ENCODE measurements around the gene MAFB. TPM values are rescaled to one million over a fixed set of nuclear protein-coding genes. Genes with fewer than 3 reads are reported as not detected.

Gene MAFB
- total RNA-seq, 4 donors from 2014 or later = 4.6 to 21.5 (median 16.9) TPM

DNA sequence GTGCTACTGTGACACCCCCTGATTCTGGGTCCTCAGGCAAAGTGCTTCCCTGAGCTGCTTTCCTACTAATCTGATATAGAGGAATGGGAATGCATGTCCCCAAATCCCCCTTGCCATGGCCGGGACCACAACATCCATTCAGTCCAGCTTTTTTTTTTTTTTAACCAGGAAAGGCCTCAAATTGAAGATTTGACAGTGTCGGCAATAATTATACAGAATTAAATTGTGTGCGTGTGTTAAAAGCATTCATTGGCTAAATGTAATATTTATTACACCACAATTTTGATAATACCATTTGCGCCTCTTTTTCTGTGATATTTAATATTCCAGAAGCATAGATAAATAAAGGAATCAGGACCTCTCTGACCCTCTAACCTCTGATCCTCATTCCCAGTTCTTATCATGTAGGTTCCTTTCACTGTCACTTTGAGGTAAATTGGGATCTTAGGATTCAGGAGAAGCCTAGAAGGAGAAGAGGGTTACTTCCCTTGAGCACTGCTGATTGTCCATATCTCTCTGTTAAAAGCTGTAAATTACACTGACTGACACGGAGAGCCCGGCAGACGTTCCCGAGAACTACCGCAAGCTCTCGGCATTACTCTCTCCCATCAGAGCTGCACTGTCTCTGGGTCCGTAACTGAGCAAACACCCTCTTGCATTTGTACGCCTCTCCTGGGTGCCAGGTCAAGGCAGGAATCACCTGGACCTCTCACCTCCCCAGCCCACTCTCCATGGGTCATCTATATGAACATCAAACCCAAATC is 29.4 kb upstream of the MAFB start:
- no peaks in the 10 kb centered on the region for H3K9me3 ChIP-seq
- H3K27ac ChIP-seq = no peak overlapping the region
- no peak for TF ChIP-seq POLR2A (IDR thresholded peaks at IDR 0.05)
- TF ChIP-seq, protein P1, sequence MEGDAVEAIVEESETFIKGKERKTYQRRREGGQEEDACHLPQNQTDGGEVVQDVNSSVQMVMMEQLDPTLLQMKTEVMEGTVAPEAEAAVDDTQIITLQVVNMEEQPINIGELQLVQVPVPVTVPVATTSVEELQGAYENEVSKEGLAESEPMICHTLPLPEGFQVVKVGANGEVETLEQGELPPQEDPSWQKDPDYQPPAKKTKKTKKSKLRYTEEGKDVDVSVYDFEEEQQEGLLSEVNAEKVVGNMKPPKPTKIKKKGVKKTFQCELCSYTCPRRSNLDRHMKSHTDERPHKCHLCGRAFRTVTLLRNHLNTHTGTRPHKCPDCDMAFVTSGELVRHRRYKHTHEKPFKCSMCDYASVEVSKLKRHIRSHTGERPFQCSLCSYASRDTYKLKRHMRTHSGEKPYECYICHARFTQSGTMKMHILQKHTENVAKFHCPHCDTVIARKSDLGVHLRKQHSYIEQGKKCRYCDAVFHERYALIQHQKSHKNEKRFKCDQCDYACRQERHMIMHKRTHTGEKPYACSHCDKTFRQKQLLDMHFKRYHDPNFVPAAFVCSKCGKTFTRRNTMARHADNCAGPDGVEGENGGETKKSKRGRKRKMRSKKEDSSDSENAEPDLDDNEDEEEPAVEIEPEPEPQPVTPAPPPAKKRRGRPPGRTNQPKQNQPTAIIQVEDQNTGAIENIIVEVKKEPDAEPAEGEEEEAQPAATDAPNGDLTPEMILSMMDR (IDR thresholded peaks at IDR 0.05) = no peak
- H3K4me3 ChIP-seq = no peak overlapping the region
- no peak for DNase-seq
- H3K27me3 ChIP-seq = no peaks in the 10 kb centered on the region
- H3K36me3 ChIP-seq = no peaks in the 10 kb centered on the region
- H3K4me1 ChIP-seq = no peaks in the 10 kb centered on the region

DNA sequence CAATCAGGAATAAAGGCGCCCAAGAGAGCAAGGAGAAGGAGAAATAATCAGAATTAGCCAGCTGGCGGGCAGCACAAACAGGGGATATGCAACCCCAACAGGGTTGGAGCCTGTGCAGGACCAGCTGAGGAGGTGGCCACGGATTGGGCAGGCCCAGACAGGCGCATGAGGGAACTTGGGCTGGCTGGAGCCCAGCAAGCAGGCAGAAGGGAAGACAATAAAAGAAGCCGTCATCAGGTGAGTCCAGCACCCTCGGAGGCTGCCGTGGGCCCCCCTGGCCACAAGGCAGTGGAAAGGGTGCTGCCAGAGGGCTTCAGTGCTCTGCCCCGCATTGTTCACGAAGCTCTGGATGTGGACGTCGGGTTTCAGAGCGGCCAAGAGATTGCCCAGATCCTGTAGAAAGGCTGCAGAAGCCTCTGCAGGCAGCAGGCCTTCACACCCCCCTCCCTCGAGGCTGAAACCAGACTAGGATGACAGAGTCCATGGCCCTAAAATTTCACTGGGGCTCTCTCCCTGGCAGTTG is 28.4 kb upstream of the MAFB start:
- Histone ChIP-seq H3K27ac (no peak overlapping the region), H3K9me3 (no peaks in the 10 kb centered on the region), H3K36me3 (no peaks in the 10 kb centered on the region), H3K4me3 (no peak overlapping the region), H3K27me3 (no peaks in the 10 kb centered on the region), H3K4me1 (no peaks in the 10 kb centered on the region)
- TF ChIP-seq, protein P1 (IDR thresholded peaks at IDR 0.05) = no peak
- TF ChIP-seq POLR2A (IDR thresholded peaks at IDR 0.05) = no peak
- DNase-seq = no peak

DNA sequence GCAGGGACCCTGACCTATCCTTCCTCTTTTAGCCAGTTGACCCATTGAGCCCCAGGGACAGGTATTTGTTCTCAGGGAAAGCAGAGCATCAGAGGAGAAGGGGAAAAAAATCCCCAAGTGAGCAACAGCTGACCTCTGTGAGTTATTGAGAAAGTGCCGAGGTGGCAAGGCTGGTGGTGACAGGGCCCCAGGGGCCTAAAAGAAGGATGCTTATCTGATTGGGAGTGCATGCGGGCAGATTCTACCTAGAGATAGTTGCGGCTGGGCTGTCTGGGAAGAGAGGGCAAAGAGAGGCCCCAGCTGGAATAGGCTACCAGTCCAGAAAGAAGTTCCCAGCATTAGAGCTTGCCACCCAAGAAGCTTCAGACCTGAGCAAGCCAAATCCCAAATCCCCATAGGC is 26.5 kb upstream of the MAFB start:
- H3K4me3 ChIP-seq = no peak overlapping the region
- TF ChIP-seq, protein P1 (IDR thresholded peaks at IDR 0.05) = no peak
- no peak for TF ChIP-seq POLR2A (IDR thresholded peaks at IDR 0.05)

DNA sequence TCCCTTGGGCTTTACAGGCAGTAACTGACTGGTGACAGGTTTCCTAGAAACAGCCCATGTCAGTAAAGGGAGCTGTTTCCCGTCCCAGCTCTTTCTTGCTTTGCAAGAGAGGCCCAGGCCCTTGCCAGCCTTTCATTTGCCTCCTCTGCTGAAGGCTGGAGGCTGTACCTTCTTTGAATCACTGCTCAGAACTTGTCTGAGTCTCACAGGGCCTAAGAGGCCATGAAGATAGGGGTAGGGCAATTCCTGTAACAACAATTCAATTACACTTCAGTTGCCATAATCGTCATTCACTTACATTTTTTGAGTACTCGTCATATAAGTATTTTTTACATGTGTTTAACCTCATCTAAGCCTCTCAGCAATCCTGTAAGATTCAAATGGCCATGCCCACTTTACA is 25.9 kb upstream of the MAFB start:
- Histone ChIP-seq H3K27ac (no peak overlapping the region), H3K4me1 (no peaks in the 10 kb centered on the region), H3K9me3 (no peaks in the 10 kb centered on the region), H3K4me3 (no peak overlapping the region), H3K27me3 (no peaks in the 10 kb centered on the region), H3K36me3 (no peaks in the 10 kb centered on the region)
- no peak for DNase-seq
- TF ChIP-seq, protein P1 (IDR thresholded peaks at IDR 0.05) = no peak
- TF ChIP-seq POLR2A (IDR thresholded peaks at IDR 0.05) = no peak

More for the DNA sequence above, 26.5 kb upstream of the MAFB start:
- DNase-seq = no peak
- H3K27ac ChIP-seq = no peak overlapping the region
- H3K4me1 ChIP-seq = no peaks in the 10 kb centered on the region
- H3K9me3 ChIP-seq = no peaks in the 10 kb centered on the region
- H3K36me3 ChIP-seq = no peaks in the 10 kb centered on the region
- H3K27me3 ChIP-seq = no peaks in the 10 kb centered on the region

DNA sequence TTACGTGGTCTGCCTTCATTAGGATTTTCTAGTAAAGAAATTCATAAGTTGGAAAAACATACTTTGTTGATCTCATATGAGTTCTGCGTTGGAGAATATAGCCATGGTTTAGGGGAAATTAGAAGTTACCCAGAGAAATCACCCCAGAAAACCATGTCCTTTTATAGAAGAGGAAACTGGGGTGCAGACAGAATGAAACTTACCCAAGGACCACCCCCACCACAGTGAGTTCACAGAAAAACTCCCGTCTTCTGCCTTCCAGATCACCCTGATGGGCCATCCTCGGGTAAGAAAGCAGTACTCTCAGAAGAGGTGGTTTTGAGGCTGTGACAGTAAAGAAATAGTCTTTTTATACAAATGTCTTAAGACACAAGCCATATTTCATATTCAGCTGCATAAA is 25.1 kb upstream of the MAFB start:
- no peak for TF ChIP-seq POLR2A (IDR thresholded peaks at IDR 0.05)
- TF ChIP-seq, protein P1 (IDR thresholded peaks at IDR 0.05) = no peak
- no peaks in the 10 kb centered on the region for H3K4me1 ChIP-seq
- no peaks in the 10 kb centered on the region for H3K27me3 ChIP-seq
- DNase-seq = no peak
- H3K36me3 ChIP-seq = no peaks in the 10 kb centered on the region
- H3K9me3 ChIP-seq = no peaks in the 10 kb centered on the region
- no peak overlapping the region for H3K4me3 ChIP-seq
- no peak overlapping the region for H3K27ac ChIP-seq

All from Peyer's patch (tissue), 4 donors.